HG03159 (cell line): ENCODE measurements around the gene ZNF783.

Source experiments
- ATAC-seq: cut with Tn5 transposase; IDR thresholded peaks from one replicate; pipeline ENCODE4 v1.9.1; 2021; ENCODE audit warnings: mild to moderate bottlenecking, moderate library complexity; ENCODE audit not compliant: unreplicated experiment

Gene ZNF783

DNA sequence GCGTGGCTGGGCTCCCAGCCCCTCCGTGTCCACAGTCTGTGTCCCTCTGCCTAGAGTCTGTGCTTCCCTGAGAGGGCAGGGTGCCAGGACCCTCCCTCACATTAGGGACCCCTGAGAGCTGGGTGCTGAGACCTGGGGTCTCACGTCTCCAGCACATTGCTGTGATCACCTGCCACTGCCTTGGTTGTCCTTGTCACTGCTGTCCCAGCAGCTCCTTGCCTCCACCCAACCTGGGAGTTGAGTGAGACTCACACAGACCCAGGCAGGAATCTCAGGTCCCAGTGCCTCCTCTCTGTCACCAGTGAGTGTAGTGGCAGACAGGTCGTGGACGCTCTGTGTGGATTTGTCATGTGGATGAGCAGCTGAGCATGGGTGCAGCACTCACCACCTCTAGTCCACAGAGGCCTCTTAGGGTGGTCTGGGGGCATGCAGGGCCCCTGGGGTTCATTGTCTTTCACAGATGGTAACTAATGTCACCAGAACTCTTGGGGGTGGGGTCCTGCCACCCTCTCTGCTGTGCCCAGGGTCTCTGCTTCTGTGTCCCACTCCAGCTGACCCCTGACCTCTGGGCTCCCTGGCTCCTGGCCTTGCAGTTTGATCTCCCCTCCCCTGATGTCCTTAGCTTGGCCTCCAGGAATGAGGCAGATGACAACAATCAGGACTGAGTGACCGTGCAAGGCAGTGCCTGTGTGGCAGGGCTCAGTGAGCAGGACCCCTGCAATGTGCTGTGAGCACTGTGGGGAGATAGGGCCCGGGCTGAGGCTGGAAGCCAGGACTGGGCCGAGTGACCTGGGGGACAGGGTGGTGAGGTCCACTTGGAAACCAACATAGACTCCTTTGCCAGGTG is 18.9 kb downstream of the ZNF783 start:
- ATAC-seq: no peak

GRCh38 chr7:149281508-149282330 is 19.7 kb downstream of the ZNF783 start:
- ATAC-seq: no peak

GRCh38 chr7:149282331-149282655 is 20.3 kb downstream of the ZNF783 start:
- no peak for ATAC-seq

DNA sequence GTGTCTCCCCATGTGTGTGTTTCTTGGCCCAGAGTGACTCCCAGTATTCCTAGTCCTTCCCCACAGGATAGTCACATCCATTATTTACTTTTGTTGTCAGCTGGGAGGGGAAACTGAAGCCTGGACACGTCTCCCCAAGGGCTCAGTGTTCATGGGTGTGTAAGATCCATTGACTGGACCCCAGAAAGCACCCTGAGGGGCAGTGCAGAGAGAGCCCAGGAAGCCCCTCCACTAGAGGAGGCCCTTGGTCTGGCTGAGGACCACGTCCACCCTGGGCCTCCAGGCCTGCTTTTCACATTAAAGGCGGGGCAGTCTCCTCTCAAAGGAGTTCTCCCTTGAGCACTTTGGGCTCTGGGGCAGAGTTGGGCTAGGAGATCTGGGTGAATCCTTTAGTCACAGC is 21.3 kb downstream of the ZNF783 start:
- ATAC-seq: no peak

DNA sequence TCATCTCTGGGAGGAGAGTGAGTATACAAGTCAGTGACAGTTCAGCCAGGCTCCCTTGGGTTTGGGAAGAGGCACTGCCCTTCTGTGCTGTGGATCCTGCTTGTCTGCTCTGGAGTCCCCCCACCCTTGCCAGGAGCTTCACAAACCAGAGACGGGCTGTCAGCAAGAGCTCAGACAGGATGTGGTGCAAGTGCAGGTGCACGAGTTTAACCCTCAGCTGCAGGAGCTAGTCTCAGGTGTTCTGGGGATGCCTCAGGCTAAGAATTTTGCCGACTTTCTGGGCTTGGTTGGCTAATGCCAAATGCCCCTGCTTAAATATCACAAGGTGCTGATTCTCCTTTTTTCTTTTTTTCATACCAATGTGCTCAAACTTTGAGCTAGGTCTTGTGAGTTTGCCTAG is 22.3 kb downstream of the ZNF783 start:
- ATAC-seq: peak; percentile 28

DNA sequence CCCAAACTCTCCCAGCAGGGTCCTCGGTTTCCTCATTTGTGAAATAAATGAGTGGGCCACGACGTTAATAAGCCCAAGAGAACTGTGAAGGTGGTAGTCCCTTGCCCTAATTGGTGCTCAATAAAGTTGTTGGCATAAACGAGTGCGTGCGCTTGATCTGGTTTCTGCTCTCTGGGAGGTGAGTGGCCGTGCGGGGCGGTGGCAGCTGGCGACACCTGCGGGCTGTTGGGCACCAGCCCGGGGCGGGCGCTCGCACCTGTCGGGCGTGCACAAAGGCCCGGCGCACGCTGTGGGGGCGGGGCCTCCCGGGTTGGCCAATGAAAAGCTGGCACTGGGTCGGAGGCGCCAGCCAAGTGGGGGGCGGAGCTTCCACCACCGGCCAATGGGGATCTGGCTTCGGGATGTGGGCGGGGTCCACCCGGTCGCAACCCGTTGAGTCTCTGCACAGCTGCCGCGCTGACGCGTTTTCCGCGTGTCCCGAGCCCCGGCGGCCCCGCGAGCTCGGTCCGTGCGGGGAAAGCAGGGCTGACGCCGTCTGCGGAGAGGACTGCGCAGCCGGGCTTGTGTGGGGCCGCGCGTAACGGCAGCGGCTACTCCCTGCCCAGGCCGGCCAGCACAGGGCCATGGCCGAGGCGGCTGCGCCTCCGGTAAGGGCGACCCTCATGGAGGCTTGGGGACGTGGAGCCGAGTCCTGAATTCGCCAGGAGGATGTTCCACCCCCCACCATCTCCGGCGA is 23.0 kb downstream of the ZNF783 start:
- ATAC-seq: peak; percentile 96

GRCh38 chr7:149285603-149286002 is 23.6 kb downstream of the ZNF783 start:
- ATAC-seq: no peak

- ATAC-seq: no peak
These were observed 24.9 kb downstream of the ZNF783 start for GRCh38 chr7:149286811-149287400.

DNA sequence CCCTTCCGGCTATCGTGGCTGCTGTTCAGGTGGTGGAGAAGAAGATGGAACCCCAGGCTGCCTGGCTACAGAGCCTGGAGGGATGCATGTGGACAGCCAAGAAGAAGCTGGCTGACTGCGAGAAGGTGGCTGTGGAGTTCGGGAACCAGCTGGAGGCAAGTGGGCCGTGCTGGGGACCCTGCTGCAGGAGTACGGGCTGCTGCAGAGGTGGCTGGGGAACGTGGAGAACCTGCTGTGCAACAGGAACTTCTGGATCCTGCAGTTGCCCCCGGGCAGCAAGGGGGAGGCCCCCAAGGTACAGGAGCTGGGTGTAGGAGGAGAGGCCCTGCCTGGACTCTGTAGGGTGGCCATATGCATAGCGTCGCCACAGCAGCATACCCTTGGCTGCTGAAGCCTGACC is 25.6 kb downstream of the ZNF783 start:
- no peak for ATAC-seq

DNA sequence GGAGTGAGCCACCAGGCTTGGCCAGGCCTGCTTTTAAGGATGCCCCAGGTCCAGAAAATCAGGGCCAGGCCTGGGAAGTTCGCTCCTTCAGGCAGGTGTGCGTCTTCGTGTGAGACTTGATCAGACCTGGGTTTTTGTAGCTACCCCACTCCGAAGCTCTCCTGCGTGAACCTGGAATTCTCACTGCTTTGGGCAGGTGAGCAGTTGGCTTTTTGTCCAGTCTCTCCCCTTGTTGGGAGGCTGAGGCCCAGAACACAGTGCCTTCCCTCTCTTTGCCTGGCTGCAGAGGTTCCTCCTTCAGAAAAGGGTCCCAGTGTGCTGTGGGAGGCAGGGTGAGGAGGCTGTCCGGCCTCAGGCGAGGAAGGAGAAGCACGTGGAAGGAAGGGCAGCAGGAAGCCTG is 27.3 kb downstream of the ZNF783 start:
- no peak for ATAC-seq

GRCh38 chr7:149289856-149290255 is 27.9 kb downstream of the ZNF783 start:
- ATAC-seq: no peak

- no peak for ATAC-seq
These were observed 29.2 kb downstream of the ZNF783 start for GRCh38 chr7:149291036-149291780.

GRCh38 chr7:149291781-149292461 is 29.9 kb downstream of the ZNF783 start:
- no peak for ATAC-seq

DNA sequence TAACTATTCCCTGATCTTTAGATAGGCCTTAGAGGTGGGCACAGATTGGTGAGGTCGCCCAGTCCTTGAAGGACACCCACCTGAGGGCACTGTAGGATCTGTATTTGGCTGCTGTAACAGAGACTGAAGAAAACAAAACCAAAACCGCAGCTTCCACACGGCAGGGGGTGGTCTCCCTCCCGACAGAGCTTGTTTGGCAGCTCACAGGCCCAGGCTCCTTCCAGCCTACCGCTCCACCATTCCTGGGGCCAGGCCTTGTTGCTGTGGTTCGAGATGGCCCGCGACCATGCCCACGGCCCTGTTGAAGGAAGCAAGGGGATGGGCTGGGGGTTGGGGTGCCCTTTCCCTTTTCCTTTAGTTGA is 30.4 kb downstream of the ZNF783 start:
- ATAC-seq: no peak

DNA sequence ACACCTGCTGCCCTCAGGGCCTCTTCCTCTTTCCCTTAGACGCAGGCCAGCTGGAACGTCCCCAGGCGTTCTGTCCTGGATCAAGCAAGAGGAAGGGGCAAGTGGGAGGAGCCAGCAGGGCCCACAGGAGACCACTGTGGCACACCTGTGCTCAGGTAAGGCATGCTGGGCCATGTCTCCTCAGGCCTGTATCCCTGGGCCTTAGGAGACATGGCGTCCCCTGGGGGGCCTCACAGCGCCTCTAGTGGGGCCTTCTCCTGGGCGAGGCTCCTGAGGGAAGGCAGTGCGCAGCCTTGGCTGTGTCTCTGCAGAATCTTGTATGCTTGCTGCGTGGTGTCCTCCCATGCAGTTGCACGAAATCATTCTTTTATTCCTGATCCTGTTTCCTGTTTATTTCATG is 31.3 kb downstream of the ZNF783 start:
- no peak for ATAC-seq

- ATAC-seq: no peak
These were observed 32.1 kb downstream of the ZNF783 start for GRCh38 chr7:149293946-149294633.

GRCh38 chr7:149294634-149295480 is 32.9 kb downstream of the ZNF783 start:
- ATAC-seq: no peak

DNA sequence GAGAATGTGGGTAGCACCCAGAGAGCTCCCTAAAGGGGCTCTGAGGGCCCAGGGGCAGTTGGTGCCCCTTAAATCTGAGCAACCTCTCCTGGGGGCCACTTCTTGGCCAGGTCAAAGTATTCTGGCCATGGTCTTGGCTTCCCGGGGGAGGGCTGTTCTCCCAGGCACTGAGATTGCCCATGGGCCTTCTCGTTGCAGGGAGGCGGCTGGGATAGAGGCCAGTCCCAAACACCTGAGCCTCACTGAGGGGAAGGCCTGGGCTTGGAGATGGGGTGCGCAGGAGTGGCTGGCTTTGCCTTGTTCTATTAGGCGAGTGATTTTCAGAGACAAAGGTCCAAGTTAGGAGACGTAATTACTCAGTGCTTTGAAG is 33.5 kb downstream of the ZNF783 start:
- no peak for ATAC-seq

DNA sequence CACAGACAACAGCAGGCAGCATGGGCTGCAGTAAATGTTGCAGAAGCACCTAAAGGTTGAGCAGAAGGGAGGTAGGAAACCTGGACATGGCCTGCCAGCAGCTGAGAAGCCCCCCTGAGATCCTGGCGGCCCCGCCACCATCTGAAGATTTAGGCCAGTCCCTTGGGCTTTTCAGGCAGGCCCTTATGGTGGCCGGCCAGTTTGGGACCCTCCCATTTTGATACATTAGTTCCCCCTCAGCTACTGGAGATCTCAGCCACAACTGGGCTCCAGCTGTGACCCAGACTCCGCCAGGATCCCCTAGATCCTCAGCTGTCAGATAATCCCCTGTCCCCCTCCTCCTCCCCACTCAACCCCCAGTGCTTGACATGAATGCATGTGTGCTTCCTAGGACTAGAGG is 34.4 kb downstream of the ZNF783 start:
- ATAC-seq: no peak
